HEK293T (cell line): ENCODE data around the gene PTPRG.

Source experiments
- CTCF ChIA-PET: fragments of 350-600 bp; formaldehyde crosslinking; extraction: SDS; loops from one replicate; lab custom pipeline; 2021; ENCODE audit warnings: antibody characterized with exemption, inconsistent platforms; lab: Yijun Ruan, JAX
- POLR2A ChIA-PET: fragments of 350-600 bp; formaldehyde crosslinking; extraction: SDS; loops from one replicate; lab custom pipeline; 2020; ENCODE audit warnings: antibody characterized with exemption, inconsistent platforms; lab: Yijun Ruan, JAX
- DNase-seq: peaks from one replicate; pipeline ENCODE4 v3.0.0; 2012; ENCODE audit warnings: mixed read lengths; ENCODE audit errors: extremely low spot score
- ARNT ChIP-seq: fragments of 450-650 bp; IDR thresholded peaks from 2 replicates; pipeline ENCODE4 v1.6.1; 2017; ENCODE audit warnings: mild to moderate bottlenecking
- BHLHE40 ChIP-seq: fragments of 450-650 bp; IDR thresholded peaks from 2 replicates; pipeline ENCODE4 v1.6.1; 2016; ENCODE audit warnings: mild to moderate bottlenecking, moderate library complexity, borderline replicate concordance
- CTBP1 ChIP-seq: fragments of 450-650 bp; IDR thresholded peaks from 2 replicates; pipeline ENCODE4 v1.6.1; 2016; ENCODE audit warnings: borderline replicate concordance
- ELF4 ChIP-seq: fragments of 450-650 bp; IDR thresholded peaks from 2 replicates; pipeline ENCODE4 v1.6.1; 2017; ENCODE audit warnings: antibody characterized with exemption
- FOXA1 ChIP-seq: fragments of 450-650 bp; IDR thresholded peaks from 2 replicates; pipeline ENCODE4 v1.6.1; 2016; ENCODE audit warnings: mild to moderate bottlenecking
- FOXK2 ChIP-seq: fragments of 450-650 bp; IDR thresholded peaks from 2 replicates; pipeline ENCODE4 v1.6.1; 2016; ENCODE audit warnings: mild to moderate bottlenecking
- FOXM1 ChIP-seq: fragments of 450-650 bp; IDR thresholded peaks from 2 replicates; pipeline ENCODE4 v1.6.1; 2017; ENCODE audit warnings: mild to moderate bottlenecking, borderline replicate concordance
- HDGF ChIP-seq: fragments of 450-650 bp; IDR thresholded peaks from 2 replicates; pipeline ENCODE4 v1.6.1; 2017; ENCODE audit warnings: antibody characterized with exemption, borderline replicate concordance
- L3MBTL2 ChIP-seq: fragments of 450-650 bp; conservative IDR thresholded peaks from 2 replicates; pipeline ENCODE4 v1.6.1; 2016; ENCODE audit warnings: mild to moderate bottlenecking
- LEF1 ChIP-seq: fragments of 450-650 bp; IDR thresholded peaks from 2 replicates; pipeline ENCODE4 v1.6.1; 2017; ENCODE audit warnings: mild to moderate bottlenecking, borderline replicate concordance
- NFRKB ChIP-seq: fragments of 450-650 bp; IDR thresholded peaks from 2 replicates; pipeline ENCODE4 v1.6.1; 2016; ENCODE audit warnings: mild to moderate bottlenecking, moderate library complexity
- PKNOX1 ChIP-seq: fragments of 450-650 bp; IDR thresholded peaks from 2 replicates; pipeline ENCODE4 v1.6.1; 2016
- SP1 ChIP-seq: fragments of 450-650 bp; IDR thresholded peaks from 2 replicates; pipeline ENCODE4 v1.6.1; 2017
- SUZ12 ChIP-seq: fragments of 450-650 bp; IDR thresholded peaks from 2 replicates; pipeline ENCODE4 v1.6.1; 2016; ENCODE audit warnings: mild to moderate bottlenecking
- TARDBP ChIP-seq: fragments of 450-650 bp; IDR thresholded peaks from 2 replicates; pipeline ENCODE4 v1.6.1; 2016
- ZNF384 ChIP-seq: fragments of 450-650 bp; IDR thresholded peaks from 2 replicates; pipeline ENCODE4 v1.6.1; 2016

Gene PTPRG

GRCh38 chr3:61780455-61781228 lies 219.3 kb downstream of the PTPRG start:
- no peak for TF ChIP-seq SUZ12
- TF ChIP-seq ELF4, result no peak
- no peak for TF ChIP-seq TARDBP
- no peak for TF ChIP-seq FOXK2
- no peak for TF ChIP-seq FOXM1
- no peak for TF ChIP-seq SP1
- no peak for TF ChIP-seq PKNOX1
- no peak for TF ChIP-seq LEF1
- no peak for TF ChIP-seq HDGF
- no peak for TF ChIP-seq CTBP1
- POLR2A ChIA-PET, result no interaction called here
- DNase-seq, result no peak
- CTCF ChIA-PET, result no interaction called here

GRCh38 chr3:61783993-61784718 lies 222.8 kb downstream of the PTPRG start:
- no peak for DNase-seq
- POLR2A ChIA-PET, result no interaction called here
- CTCF ChIA-PET, result no interaction called here
- no peak for TF ChIP-seq HDGF
- no peak for TF ChIP-seq LEF1
- no peak for TF ChIP-seq FOXA1

- ChIA-PET POLR2A (no interaction called here), CTCF (no interaction called here)
- TF ChIP-seq SP1 (no peak), FOXM1 (no peak), TARDBP (no peak), L3MBTL2 (no peak)
- DNase-seq, result no peak
Observed at GRCh38 chr3:61788623-61789507, 227.5 kb downstream of the PTPRG start.

- POLR2A ChIA-PET, result no interaction called here
- no peak for DNase-seq
- TF ChIP-seq L3MBTL2, result no peak
- no peak for TF ChIP-seq PKNOX1
- TF ChIP-seq FOXK2, result no peak
- TF ChIP-seq HDGF, result no peak
- no peak for TF ChIP-seq NFRKB
- no peak for TF ChIP-seq SP1
- TF ChIP-seq BHLHE40, result no peak
- TF ChIP-seq LEF1, result no peak
- TF ChIP-seq FOXA1, result no peak
- no peak for TF ChIP-seq SUZ12
- no peak for TF ChIP-seq FOXM1
- no peak for TF ChIP-seq CTBP1
- TF ChIP-seq ELF4, result no peak
- no peak for TF ChIP-seq ARNT
- TF ChIP-seq TARDBP, result no peak
- TF ChIP-seq ZNF384, result no peak
- CTCF ChIA-PET, result no interaction called here
Observed at GRCh38 chr3:61789861-61790260, 228.5 kb downstream of the PTPRG start.

- CTCF ChIA-PET, result no interaction called here
- POLR2A ChIA-PET, result no interaction called here
- no peak for TF ChIP-seq SP1
- TF ChIP-seq ZNF384, result no peak
- no peak for TF ChIP-seq SUZ12
- TF ChIP-seq ARNT, result no peak
- TF ChIP-seq BHLHE40, result no peak
- no peak for TF ChIP-seq NFRKB
- no peak for TF ChIP-seq FOXK2
- no peak for TF ChIP-seq FOXA1
- TF ChIP-seq CTBP1, result no peak
- no peak for TF ChIP-seq PKNOX1
- TF ChIP-seq LEF1, result no peak
- TF ChIP-seq TARDBP, result no peak
- TF ChIP-seq FOXM1, result no peak
Observed at GRCh38 chr3:61790411-61790810, 229.0 kb downstream of the PTPRG start.

GRCh38 chr3:61793056-61793455 lies 231.7 kb downstream of the PTPRG start:
- TF ChIP-seq FOXA1, result no peak
- no peak for TF ChIP-seq SUZ12
- TF ChIP-seq NFRKB, result no peak
- DNase-seq, result no peak
- ChIA-PET CTCF (no interaction called here), POLR2A (no interaction called here)

More at GRCh38 chr3:61790411-61790810, 229.0 kb downstream of the PTPRG start:
- DNase-seq, result no peak
